Esophagus squamous epithelium (tissue), 5 donors: Measurements from ENCODE around the gene KRTAP1-1. TPM values are rescaled to one million over a fixed set of nuclear protein-coding genes. Genes with fewer than 3 reads are reported as not detected.

Experiments
- DNase-seq: peaks from one replicate; lab custom pipeline; 2025; lab: John Stamatoyannopoulos, UW
- H3K27ac ChIP-seq, 4 donors: fragments of 200-600 bp; sonication (generic); one replicate each; pipeline ENCODE4 v1.5.1; 2016 to 2019; ENCODE audit warnings: mild to moderate bottlenecking in 1 of 4
- H3K27me3 ChIP-seq, 4 donors: fragments of 200-600 bp; sonication (generic); 1 replicate in 3 of 4; 2 replicates in 1 of 4; pipeline versions ENCODE4 v1.5.1 to v1.6.0; 2017 to 2021; ENCODE audit warnings: antibody characterized with exemption in 1 of 4
- H3K36me3 ChIP-seq, 3 donors: fragments of 200-600 bp; sonication (generic); one replicate each; pipeline ENCODE4 v1.5.1; 2016 to 2019
- H3K4me1 ChIP-seq, 3 donors: fragments of 200-600 bp; sonication (generic); one replicate each; pipeline ENCODE4 v1.5.1; 2017 to 2019
- H3K4me3 ChIP-seq, 4 donors: fragments of 200-600 bp; sonication (generic); 1 replicate in 3 of 4; 2 replicates in 1 of 4; pipeline ENCODE4 v1.5.1; 2016 to 2019; ENCODE audit warnings: mild to moderate bottlenecking in 2 of 4, moderate library complexity in 1 of 4
- H3K9me3 ChIP-seq, 3 donors: fragments of 200-600 bp; sonication (generic); one replicate each; pipeline ENCODE4 v1.5.1; 2016 to 2019
- POLR2A ChIP-seq, 4 donors: fragments of 450-650 bp; IDR thresholded peaks; one replicate each; pipeline ENCODE4 v1.6.1; 2017; ENCODE audit warnings: antibody characterized with exemption in 4 of 4, mild to moderate bottlenecking in 4 of 4, moderate library complexity in 3 of 4
- WGBS, 2 donors: methylation state at CpG; one replicate each; pipeline ENCODE4 v1.1.5; 2018; 5-methylcytosine and 5-hydroxymethylcytosine counted together
- intact Hi-C: fragments of 100-400 bp; cut with DNase I; formaldehyde crosslinking; loops from one replicate; pipeline ENCODE4 v1.15.0; 2022
- total RNA-seq, 4 donors: library from RNA; depleted of rRNA; stranded (reverse); fragments of >200 nt; gene quantifications; one replicate each; pipeline ENCODE4 v1.1.0, GENCODE V29; 2016
- TF ChIP-seq, protein P1 (sequence below), 6 experiments: fragments of 450-650 bp in 4 of 6; fragments of 200-600 bp in 2 of 6; sonication (generic) in 2 of 6; IDR thresholded peaks; one replicate each; pipeline ENCODE4 v1.5.1; 2016 to 2019; ENCODE audit warnings: antibody characterized with exemption in 6 of 6, mild to moderate bottlenecking in 4 of 6, moderate library complexity in 4 of 6
- donor health status: DM: yes; HTN: yes; CAD: no.

Gene KRTAP1-1
- total RNA-seq, 4 donors from 2014 or later, result not detected

DNA sequence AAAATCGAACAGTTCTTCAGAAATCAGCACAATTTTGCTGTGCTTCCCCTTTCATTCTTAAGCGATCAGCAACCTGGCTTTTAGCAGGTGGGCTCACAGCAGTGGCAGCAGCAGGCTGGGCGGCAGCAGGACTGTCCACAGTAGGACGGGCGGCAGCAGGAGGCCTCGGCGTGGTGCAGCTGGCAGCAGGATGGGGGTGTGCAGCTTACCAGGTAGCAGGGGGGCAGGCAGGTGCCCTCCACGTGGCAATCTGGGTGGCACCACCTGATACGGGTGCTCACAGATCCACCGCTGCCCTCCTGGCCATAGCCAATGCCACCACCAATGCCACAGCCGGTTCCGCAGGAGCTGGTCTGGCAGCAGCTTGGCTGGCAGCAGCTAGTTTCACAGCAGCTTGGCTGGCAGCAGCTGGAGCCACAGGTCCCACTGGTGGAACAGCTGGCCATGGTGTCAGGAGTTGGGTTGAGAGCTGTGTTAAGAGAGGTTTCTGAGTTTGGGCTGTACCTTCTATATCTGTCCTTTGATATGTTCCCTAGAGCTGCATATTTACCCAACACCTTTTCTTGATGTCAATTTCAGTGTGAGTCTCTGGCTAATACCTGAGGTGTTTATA is 11.5 kb downstream of the KRTAP1-1 start, which contains the start of gene KRTAP1-4:
KRTAP1-4 (minus strand) TSS at position 563 of the 613 bp plus-strand sequence; CDS start at position 446, 117 bp downstream.
- Histone ChIP-seq H3K36me3 (no peaks in the 10 kb centered on the region), H3K4me3 (no peak within 1 kb of the TSS), H3K27ac (no peak within 1 kb of the TSS), H3K4me1 (peaks cover 0 to 21% (median 2%) of the 10 kb centered on the region in 3 donors), H3K9me3 (no peaks in the 10 kb centered on the region), H3K27me3 (peaks cover 0 to 32% (median 0%) of the 10 kb centered on the region in 4 donors)
- no peak for DNase-seq
- TF ChIP-seq POLR2A (IDR thresholded peaks at IDR 0.05), result no peak
- TF ChIP-seq, protein P1, sequence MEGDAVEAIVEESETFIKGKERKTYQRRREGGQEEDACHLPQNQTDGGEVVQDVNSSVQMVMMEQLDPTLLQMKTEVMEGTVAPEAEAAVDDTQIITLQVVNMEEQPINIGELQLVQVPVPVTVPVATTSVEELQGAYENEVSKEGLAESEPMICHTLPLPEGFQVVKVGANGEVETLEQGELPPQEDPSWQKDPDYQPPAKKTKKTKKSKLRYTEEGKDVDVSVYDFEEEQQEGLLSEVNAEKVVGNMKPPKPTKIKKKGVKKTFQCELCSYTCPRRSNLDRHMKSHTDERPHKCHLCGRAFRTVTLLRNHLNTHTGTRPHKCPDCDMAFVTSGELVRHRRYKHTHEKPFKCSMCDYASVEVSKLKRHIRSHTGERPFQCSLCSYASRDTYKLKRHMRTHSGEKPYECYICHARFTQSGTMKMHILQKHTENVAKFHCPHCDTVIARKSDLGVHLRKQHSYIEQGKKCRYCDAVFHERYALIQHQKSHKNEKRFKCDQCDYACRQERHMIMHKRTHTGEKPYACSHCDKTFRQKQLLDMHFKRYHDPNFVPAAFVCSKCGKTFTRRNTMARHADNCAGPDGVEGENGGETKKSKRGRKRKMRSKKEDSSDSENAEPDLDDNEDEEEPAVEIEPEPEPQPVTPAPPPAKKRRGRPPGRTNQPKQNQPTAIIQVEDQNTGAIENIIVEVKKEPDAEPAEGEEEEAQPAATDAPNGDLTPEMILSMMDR (IDR thresholded peaks at IDR 0.05), result no peak
- intact Hi-C loops, result no loop called here
- 81 to 94% methylated on average over 2 to 9 of the region's 12 CpGs for WGBS, 2 donors

DNA sequence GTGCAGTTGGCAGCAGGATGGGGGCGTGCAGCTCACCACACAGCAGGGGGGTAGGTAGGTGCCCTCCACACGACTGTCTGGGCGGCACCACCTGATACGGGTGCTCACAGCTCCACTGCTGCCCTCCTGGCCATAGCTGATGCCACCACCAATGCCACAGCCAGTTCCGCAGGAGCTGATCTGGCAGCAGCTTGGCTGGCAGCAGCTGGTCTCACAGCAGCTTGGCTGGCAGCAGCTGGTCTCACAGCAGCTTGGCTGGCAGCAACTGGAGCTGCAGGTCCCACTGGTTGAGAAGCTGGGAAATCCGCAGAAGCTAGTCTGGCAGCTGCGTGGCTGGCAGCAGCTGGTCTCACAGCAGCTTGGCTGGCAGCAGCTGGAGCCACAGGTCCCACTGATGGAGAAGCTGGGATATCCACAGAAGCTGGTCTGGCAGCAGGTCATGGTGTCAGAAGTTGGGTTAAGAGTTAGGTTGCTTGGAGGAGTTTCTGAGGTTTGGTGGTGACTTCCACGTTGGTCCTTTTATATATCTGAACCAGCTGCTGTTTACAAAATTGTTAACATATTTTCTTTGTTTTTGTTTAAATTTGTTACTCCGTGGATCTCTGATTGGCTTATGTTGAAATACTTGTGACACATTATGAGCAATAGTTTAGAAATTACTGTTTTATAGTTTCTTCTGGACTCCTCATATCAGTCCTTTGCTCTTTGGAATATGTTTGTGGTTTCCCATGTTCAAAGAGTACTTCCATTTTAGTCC is 14.4 kb downstream of the KRTAP1-1 start, which contains the start of gene KRTAP1-5:
KRTAP1-5 (minus strand) TSS at position 494 of the 757 bp plus-strand sequence; CDS start at position 441, 53 bp downstream.
- peaks cover 0 to 14% (median 0%) of the 10 kb centered on the region in 3 donors for H3K4me1 ChIP-seq
- TF ChIP-seq, protein P1 (IDR thresholded peaks at IDR 0.05), result no peak
- no peak for TF ChIP-seq POLR2A (IDR thresholded peaks at IDR 0.05)
- H3K27me3 ChIP-seq, result peaks cover 0 to 32% (median 0%) of the 10 kb centered on the region in 4 donors
- H3K27ac ChIP-seq, result no peak within 1 kb of the TSS
- WGBS, 2 donors, result 28 to 44% methylated on average over 2 to 7 of the region's 9 CpGs
- H3K36me3 ChIP-seq, result no peaks in the 10 kb centered on the region
- intact Hi-C loops, result no loop called here
- H3K4me3 ChIP-seq, result no peak within 1 kb of the TSS
- no peaks in the 10 kb centered on the region for H3K9me3 ChIP-seq
- DNase-seq, result no peak

DNA sequence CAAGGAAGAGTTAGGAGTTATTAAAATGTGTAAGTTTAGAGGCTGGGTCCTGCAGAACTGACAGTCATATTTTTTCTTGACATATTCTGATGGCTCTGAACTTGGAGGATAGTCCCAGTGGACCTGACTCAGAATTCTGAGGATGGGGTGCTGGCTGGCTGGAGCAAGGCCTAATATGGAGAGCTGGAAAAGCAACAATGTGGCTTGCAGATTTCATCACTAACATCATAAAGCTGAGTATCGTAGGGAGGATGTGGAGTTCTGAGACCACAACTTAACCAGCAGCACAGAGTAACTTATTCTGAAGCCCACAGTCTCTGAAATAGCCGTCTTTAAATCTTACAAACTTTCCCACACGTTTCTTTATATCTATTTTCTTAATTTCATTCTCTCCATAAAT is 16.6 kb downstream of the KRTAP1-1 start:
- Histone ChIP-seq H3K9me3 (no peaks in the 10 kb centered on the region), H3K27ac (no peak overlapping the region), H3K36me3 (no peaks in the 10 kb centered on the region), H3K4me1 (peaks cover 0 to 9% (median 0%) of the 10 kb centered on the region in 3 donors), H3K27me3 (peaks cover 0 to 25% (median 0%) of the 10 kb centered on the region in 4 donors), H3K4me3 (no peak overlapping the region)
- intact Hi-C loops, result no loop called here
- 83 to 93% methylated on average over 3 of the region's 3 CpGs for WGBS, 2 donors
- no peak for TF ChIP-seq POLR2A (IDR thresholded peaks at IDR 0.05)
- TF ChIP-seq, protein P1 (IDR thresholded peaks at IDR 0.05), result no peak
- no peak for DNase-seq

DNA sequence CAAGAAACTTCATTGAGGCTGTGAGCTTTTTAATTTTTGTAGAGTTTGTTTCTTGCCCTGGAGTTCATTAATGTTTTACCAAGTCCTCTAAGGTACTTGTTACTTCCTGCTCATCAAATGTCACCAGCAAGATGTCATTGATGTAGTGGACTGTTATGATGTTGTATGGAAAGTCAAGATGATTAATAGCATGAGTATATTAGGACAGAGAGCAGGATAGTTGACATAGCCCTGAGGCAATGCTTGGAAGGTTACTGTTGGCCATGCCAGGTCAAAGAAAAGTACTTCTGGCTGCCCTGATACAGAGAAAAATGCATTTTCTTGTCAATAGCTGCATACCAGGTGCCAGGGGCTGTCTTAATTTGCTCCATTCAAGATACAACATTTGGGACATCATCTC is 20.9 kb downstream of the KRTAP1-1 start:
- peaks cover 0 to 22% (median 4%) of the 10 kb centered on the region in 3 donors for H3K4me1 ChIP-seq
- H3K27me3 ChIP-seq, result peaks cover 0 to 15% (median 0%) of the 10 kb centered on the region in 4 donors
- no peaks in the 10 kb centered on the region for H3K9me3 ChIP-seq
- H3K27ac ChIP-seq, result no peak overlapping the region
- no peaks in the 10 kb centered on the region for H3K36me3 ChIP-seq
- intact Hi-C loops, result no loop called here
- TF ChIP-seq POLR2A (IDR thresholded peaks at IDR 0.05), result no peak
- TF ChIP-seq, protein P1 (IDR thresholded peaks at IDR 0.05), result no peak
- no peak overlapping the region for H3K4me3 ChIP-seq
- DNase-seq, result no peak

DNA sequence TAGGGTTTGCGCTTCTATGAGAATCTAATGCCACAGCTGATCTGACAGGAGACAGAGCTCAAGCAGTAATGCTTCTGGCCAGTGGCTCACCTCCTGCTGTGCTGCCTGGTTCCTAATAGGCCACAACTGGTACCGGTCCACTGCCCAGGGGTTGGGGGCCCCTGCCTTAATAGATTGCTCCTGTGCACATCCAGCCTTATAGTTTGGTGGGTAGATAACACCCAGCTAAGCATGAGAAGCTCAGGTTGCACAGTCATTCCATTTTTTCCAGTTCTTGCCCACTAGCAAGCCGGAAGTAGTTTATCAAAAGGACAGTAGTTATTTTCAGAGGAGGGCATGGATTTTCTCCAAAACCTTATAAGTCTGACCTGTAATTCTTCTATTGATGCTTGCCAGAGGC is 21.8 kb downstream of the KRTAP1-1 start:
- Histone ChIP-seq H3K27me3 (peaks cover 0 to 21% (median 0%) of the 10 kb centered on the region in 4 donors), H3K4me1 (peaks cover 0 to 22% (median 4%) of the 10 kb centered on the region in 3 donors), H3K4me3 (no peak overlapping the region), H3K27ac (no peak overlapping the region), H3K36me3 (no peaks in the 10 kb centered on the region), H3K9me3 (no peaks in the 10 kb centered on the region)
- no peak for DNase-seq
- intact Hi-C loops, result no loop called here
- 86 to 100% methylated on average over 3 of the region's 3 CpGs for WGBS, 2 donors
- no peak for TF ChIP-seq POLR2A (IDR thresholded peaks at IDR 0.05)
- TF ChIP-seq, protein P1 (IDR thresholded peaks at IDR 0.05), result no peak
